WTC11 (cell line): ENCODE measurements around the gene FAM50A.

Experiments used
- CREB1 ChIP-seq: sonication (generic); formaldehyde crosslinking; IDR thresholded peaks from 2 replicates; pipeline ENCODE4 v1.8.0; 2023; ENCODE audit warnings: mild to moderate bottlenecking, missing genetic modification reagents
- GABPB1 ChIP-seq: sonication (generic); formaldehyde crosslinking; IDR thresholded peaks from 2 replicates; pipeline ENCODE4 v1.8.1; 2023; ENCODE audit warnings: mild to moderate bottlenecking, missing genetic modification reagents
- TF ChIP-seq, protein P1 (sequence below): sonication (generic); formaldehyde crosslinking; IDR thresholded peaks from 2 replicates; pipeline ENCODE4 v1.8.1; 2023; ENCODE audit warnings: mild to moderate bottlenecking, missing genetic modification reagents
- TF ChIP-seq, protein P2 (sequence below): sonication (generic); formaldehyde crosslinking; IDR thresholded peaks from 2 replicates; pipeline ENCODE4 v1.8.0; 2022; ENCODE audit warnings: missing genetic modification reagents
- TF ChIP-seq, protein P3 (sequence below): fragments of 200-600 bp; IDR thresholded peaks from 2 replicates; pipeline ENCODE4 v1.8.0; 2022; ENCODE audit warnings: antibody characterized with exemption
- TF ChIP-seq, protein P4 (sequence below): sonication (generic); formaldehyde crosslinking; IDR thresholded peaks from 2 replicates; pipeline ENCODE4 v1.8.0; 2022; ENCODE audit warnings: mild to moderate bottlenecking, missing genetic modification reagents

DNA sequence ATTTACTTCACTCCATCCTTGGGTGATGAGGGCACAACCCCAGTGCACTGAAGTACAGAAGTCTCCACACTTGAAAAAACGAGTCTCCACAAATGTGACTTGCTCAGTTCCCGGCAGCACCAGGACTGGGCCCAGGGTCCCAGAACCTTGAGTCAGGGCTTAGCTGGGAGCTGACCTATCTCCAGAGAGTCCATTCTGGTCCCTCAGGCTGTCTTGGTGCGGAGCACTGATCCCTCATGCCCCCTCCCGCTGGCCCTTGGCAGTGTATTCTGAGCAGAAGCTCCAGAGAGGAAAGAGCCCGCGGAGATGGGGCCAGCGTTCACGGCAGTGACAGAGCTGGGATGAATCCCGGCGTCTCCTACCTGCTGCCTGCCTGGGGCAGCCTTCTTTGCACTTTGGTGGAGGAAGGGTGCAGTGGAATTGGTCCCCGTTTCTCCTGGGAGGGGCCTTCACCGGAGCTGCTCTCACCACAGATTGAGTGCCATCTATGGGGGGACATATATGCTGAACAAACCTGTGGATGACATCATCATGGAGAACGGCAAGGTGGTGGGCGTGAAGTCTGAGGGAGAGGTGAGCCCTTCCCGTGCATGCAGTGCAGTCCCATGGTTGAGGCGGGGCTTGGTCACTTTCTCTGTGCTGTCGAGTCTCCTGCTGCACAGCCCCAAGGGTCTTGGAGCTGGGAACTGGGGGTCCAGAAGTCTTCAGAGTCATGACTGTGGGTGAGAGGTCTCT is 3.2 kb upstream of the FAM50A start:
- TF ChIP-seq, protein P1, sequence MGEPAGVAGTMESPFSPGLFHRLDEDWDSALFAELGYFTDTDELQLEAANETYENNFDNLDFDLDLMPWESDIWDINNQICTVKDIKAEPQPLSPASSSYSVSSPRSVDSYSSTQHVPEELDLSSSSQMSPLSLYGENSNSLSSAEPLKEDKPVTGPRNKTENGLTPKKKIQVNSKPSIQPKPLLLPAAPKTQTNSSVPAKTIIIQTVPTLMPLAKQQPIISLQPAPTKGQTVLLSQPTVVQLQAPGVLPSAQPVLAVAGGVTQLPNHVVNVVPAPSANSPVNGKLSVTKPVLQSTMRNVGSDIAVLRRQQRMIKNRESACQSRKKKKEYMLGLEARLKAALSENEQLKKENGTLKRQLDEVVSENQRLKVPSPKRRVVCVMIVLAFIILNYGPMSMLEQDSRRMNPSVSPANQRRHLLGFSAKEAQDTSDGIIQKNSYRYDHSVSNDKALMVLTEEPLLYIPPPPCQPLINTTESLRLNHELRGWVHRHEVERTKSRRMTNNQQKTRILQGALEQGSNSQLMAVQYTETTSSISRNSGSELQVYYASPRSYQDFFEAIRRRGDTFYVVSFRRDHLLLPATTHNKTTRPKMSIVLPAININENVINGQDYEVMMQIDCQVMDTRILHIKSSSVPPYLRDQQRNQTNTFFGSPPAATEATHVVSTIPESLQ (CRISPR knock-in tag): no peak
- TF ChIP-seq, protein P2, sequence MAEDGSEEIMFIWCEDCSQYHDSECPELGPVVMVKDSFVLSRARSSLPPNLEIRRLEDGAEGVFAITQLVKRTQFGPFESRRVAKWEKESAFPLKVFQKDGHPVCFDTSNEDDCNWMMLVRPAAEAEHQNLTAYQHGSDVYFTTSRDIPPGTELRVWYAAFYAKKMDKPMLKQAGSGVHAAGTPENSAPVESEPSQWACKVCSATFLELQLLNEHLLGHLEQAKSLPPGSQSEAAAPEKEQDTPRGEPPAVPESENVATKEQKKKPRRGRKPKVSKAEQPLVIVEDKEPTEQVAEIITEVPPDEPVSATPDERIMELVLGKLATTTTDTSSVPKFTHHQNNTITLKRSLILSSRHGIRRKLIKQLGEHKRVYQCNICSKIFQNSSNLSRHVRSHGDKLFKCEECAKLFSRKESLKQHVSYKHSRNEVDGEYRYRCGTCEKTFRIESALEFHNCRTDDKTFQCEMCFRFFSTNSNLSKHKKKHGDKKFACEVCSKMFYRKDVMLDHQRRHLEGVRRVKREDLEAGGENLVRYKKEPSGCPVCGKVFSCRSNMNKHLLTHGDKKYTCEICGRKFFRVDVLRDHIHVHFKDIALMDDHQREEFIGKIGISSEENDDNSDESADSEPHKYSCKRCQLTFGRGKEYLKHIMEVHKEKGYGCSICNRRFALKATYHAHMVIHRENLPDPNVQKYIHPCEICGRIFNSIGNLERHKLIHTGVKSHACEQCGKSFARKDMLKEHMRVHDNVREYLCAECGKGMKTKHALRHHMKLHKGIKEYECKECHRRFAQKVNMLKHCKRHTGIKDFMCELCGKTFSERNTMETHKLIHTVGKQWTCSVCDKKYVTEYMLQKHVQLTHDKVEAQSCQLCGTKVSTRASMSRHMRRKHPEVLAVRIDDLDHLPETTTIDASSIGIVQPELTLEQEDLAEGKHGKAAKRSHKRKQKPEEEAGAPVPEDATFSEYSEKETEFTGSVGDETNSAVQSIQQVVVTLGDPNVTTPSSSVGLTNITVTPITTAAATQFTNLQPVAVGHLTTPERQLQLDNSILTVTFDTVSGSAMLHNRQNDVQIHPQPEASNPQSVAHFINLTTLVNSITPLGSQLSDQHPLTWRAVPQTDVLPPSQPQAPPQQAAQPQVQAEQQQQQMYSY (CRISPR knock-in tag): no peak
- TF ChIP-seq, protein P3, sequence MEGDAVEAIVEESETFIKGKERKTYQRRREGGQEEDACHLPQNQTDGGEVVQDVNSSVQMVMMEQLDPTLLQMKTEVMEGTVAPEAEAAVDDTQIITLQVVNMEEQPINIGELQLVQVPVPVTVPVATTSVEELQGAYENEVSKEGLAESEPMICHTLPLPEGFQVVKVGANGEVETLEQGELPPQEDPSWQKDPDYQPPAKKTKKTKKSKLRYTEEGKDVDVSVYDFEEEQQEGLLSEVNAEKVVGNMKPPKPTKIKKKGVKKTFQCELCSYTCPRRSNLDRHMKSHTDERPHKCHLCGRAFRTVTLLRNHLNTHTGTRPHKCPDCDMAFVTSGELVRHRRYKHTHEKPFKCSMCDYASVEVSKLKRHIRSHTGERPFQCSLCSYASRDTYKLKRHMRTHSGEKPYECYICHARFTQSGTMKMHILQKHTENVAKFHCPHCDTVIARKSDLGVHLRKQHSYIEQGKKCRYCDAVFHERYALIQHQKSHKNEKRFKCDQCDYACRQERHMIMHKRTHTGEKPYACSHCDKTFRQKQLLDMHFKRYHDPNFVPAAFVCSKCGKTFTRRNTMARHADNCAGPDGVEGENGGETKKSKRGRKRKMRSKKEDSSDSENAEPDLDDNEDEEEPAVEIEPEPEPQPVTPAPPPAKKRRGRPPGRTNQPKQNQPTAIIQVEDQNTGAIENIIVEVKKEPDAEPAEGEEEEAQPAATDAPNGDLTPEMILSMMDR: no peak
- TF ChIP-seq CREB1 (CRISPR knock-in tag) (no peak), GABPB1 (CRISPR knock-in tag) (no peak)
- TF ChIP-seq, protein P4, sequence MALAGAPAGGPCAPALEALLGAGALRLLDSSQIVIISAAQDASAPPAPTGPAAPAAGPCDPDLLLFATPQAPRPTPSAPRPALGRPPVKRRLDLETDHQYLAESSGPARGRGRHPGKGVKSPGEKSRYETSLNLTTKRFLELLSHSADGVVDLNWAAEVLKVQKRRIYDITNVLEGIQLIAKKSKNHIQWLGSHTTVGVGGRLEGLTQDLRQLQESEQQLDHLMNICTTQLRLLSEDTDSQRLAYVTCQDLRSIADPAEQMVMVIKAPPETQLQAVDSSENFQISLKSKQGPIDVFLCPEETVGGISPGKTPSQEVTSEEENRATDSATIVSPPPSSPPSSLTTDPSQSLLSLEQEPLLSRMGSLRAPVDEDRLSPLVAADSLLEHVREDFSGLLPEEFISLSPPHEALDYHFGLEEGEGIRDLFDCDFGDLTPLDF (CRISPR knock-in tag): no peak
